ENCODE results near the gene RPS16. TPM values are rescaled to one million over a fixed set of nuclear protein-coding genes. Genes with fewer than 3 reads are reported as not detected.

The RPS16 gene
- 100 to 1,000 TPM; 448 to 643 (median 568) TPM for total RNA-seq
- long read RNA-seq, transcript RPS16-207 (5 exons, 492 nt): minor isoform, 5 of 427 reads
- long read RNA-seq, transcript RPS16-201 (5 exons, 560 nt): major isoform, 413 of 427 reads
- long read RNA-seq, partial matches to known transcripts: 0 of 427 reads
- long read RNA-seq, other reads (novel, unspliced or antisense): 9 of 427 reads

GRCh38 chr19:39435499-39436349 is at the start of gene RPS16:
TSS of gene RPS16 (minus strand) at chr19:39435949. CDS start at chr19:39435895, 54 bp downstream.
- peaks cover 0 to 17% (median 4%) of the 10 kb centered on the region in 4 donors for H3K4me1 ChIP-seq
- H3K36me3 ChIP-seq: peaks cover 0 to 31% (median 19%) of the 10 kb centered on the region in 4 donors
- H3K9me3 ChIP-seq: no peaks in the 10 kb centered on the region
- H3K27ac ChIP-seq: peak within 1 kb of the TSS; percentile 50 to 80 (median 53)
- DNase-seq (peak; percentile 99), ATAC-seq (peak; percentile 97 to 100 (median 98))
- H3K4me3 ChIP-seq: peak within 1 kb of the TSS; percentile 92 to 98 (median 95)
- peak; percentile 96 for TF ChIP-seq POLR2A (IDR thresholded peaks at IDR 0.05)
- no peak for TF ChIP-seq CTCF (IDR thresholded peaks at IDR 0.05)
- intact Hi-C loops (cut with DNase I): loop anchor here in 1 of 2 donors (10.0 kb wide), 1 partner anchor 99 kb away; the partner anchor contains the start of gene EID2B
- no peaks in the 10 kb centered on the region for H3K27me3 ChIP-seq
- under 1% methylated on average over 45 of the region's 61 CpGs for WGBS (ENCODE audit: insufficient coverage, low coverage, low lambda C conversion rate, missing lambda C conversion rate)

GRCh38 chr19:39483141-39483540 is 47.4 kb upstream of the RPS16 start:
- 75% methylated on average over 5 of the region's 6 CpGs for WGBS (ENCODE audit: insufficient coverage, low coverage, low lambda C conversion rate, missing lambda C conversion rate)
- Histone ChIP-seq H3K9me3 (no peaks in the 10 kb centered on the region), H3K4me3 (no peak overlapping the region), H3K4me1 (peaks cover 0 to 9% (median 3%) of the 10 kb centered on the region in 4 donors), H3K36me3 (peaks cover 0 to 16% (median 4%) of the 10 kb centered on the region in 4 donors), H3K27me3 (no peaks in the 10 kb centered on the region), H3K27ac (no peak overlapping the region)
- no peak for DNase-seq
- no peak for ATAC-seq
- TF ChIP-seq POLR2A (IDR thresholded peaks at IDR 0.05) (no peak), CTCF (IDR thresholded peaks at IDR 0.05) (no peak)
- intact Hi-C loops (cut with DNase I): no loop called here

- Histone ChIP-seq H3K27me3 (no peaks in the 10 kb centered on the region), H3K36me3 (peaks cover 0 to 13% (median 3%) of the 10 kb centered on the region in 4 donors), H3K27ac (no peak overlapping the region), H3K4me1 (peaks cover 0 to 9% (median 3%) of the 10 kb centered on the region in 4 donors), H3K4me3 (peak overlapping the region; percentile 72 to 91 (median 82)), H3K9me3 (no peaks in the 10 kb centered on the region)
- no peak for DNase-seq
- ATAC-seq: no peak
- intact Hi-C loops (cut with DNase I): no loop called here
- 59% methylated on average over 4 of the region's 11 CpGs for WGBS (ENCODE audit: insufficient coverage, low coverage, low lambda C conversion rate, missing lambda C conversion rate)
- TF ChIP-seq CTCF (IDR thresholded peaks at IDR 0.05) (no peak), POLR2A (IDR thresholded peaks at IDR 0.05) (no peak)
Observed at GRCh38 chr19:39481676-39482075, 45.9 kb upstream of the RPS16 start.

- Histone ChIP-seq H3K27me3 (no peaks in the 10 kb centered on the region), H3K4me3 (peak overlapping the region; percentile 72 to 91 (median 82)), H3K36me3 (peaks cover 0 to 14% (median 3%) of the 10 kb centered on the region in 4 donors), H3K9me3 (no peaks in the 10 kb centered on the region), H3K4me1 (peaks cover 0 to 9% (median 3%) of the 10 kb centered on the region in 4 donors), H3K27ac (peak overlapping the region; percentile 66 to 78 (median 69))
- WGBS (ENCODE audit: insufficient coverage, low coverage, low lambda C conversion rate, missing lambda C conversion rate): 4% methylated on average over 8 of the region's 12 CpGs
- ATAC-seq: no peak
- intact Hi-C loops (cut with DNase I): no loop called here
- no peak for TF ChIP-seq CTCF (IDR thresholded peaks at IDR 0.05)
- no peak for TF ChIP-seq POLR2A (IDR thresholded peaks at IDR 0.05)
- DNase-seq: no peak
Observed at GRCh38 chr19:39481229-39481545, 45.4 kb upstream of the RPS16 start.

Data from right lobe of liver (tissue), 6 donors.